ENCODE measurements around the gene ACD. TPM values are rescaled to one million over a fixed set of nuclear protein-coding genes. Genes with fewer than 3 reads are reported as not detected.

ACD gene
- total RNA-seq, 1 experiment from 2014 or later = 44.0 TPM

DNA sequence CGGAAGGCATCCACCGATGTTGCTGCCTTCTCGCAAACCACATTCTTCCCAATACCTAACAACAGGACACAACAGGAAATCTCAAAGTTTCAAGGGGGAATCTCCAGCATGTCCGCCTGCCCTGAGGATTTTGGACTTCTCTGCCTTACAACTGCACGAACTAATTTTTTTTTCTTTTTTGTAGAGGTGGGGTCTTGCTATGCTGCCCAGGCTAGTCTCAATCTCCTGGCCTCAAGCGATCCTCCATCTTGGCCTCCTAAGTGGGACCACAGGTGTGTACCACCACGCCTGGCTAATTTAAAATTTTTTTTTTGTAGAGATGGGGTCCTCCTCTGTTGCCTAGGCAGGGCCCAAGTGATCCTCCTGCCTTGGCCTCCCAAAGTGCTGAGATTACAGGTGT lies 15.9 kb upstream of the ACD start:
- no peak for TF ChIP-seq CTCF (IDR thresholded peaks at IDR 0.05; ENCODE audit: unreplicated experiment)
- no TSS peak for BruUV-seq (replicated peaks)
- Mint-ChIP-seq H3K9me3 (ENCODE audit: low read depth, unreplicated experiment) (no peaks in the 10 kb centered on the region), H3K4me1 (ENCODE audit: low read depth, unreplicated experiment) (peaks cover 13% of the 10 kb centered on the region), H3K27me3 (ENCODE audit: unreplicated experiment) (no peaks in the 10 kb centered on the region), H3K27ac (ENCODE audit: unreplicated experiment) (no peak overlapping the region), H3K4me3 (ENCODE audit: low read depth, unreplicated experiment) (no peak overlapping the region), H3K36me3 (ENCODE audit: insufficient read depth, unreplicated experiment) (peaks cover 19% of the 10 kb centered on the region)
- intact Hi-C loops (cut with micrococcal nuclease; ENCODE audit: unreplicated experiment) = no loop called here
- no peak for DNase-seq
- CTCF ChIA-PET = interaction anchor here (0.5 kb wide), 1 partner anchor 95 kb away, joined by 3 read pairs; no protein-coding TSS in a partner anchor

GRCh38 chr16:67675579-67675935 lies 15.5 kb upstream of the ACD start:
- peaks cover 19% of the 10 kb centered on the region for H3K36me3 Mint-ChIP-seq (ENCODE audit: insufficient read depth, unreplicated experiment)
- TF ChIP-seq CTCF (IDR thresholded peaks at IDR 0.05; ENCODE audit: unreplicated experiment) = no peak
- no peak for DNase-seq
- H3K27ac Mint-ChIP-seq (ENCODE audit: unreplicated experiment) = no peak overlapping the region
- no peaks in the 10 kb centered on the region for H3K27me3 Mint-ChIP-seq (ENCODE audit: unreplicated experiment)
- intact Hi-C loops (cut with micrococcal nuclease; ENCODE audit: unreplicated experiment) = no loop called here
- no peaks in the 10 kb centered on the region for H3K9me3 Mint-ChIP-seq (ENCODE audit: low read depth, unreplicated experiment)
- no peak overlapping the region for H3K4me3 Mint-ChIP-seq (ENCODE audit: low read depth, unreplicated experiment)
- CTCF ChIA-PET = interaction anchor here (0.5 kb wide), 1 partner anchor 96 kb away, joined by 3 read pairs; no protein-coding TSS in a partner anchor
- no TSS peak for BruUV-seq (replicated peaks)
- peaks cover 13% of the 10 kb centered on the region for H3K4me1 Mint-ChIP-seq (ENCODE audit: low read depth, unreplicated experiment)

DNA sequence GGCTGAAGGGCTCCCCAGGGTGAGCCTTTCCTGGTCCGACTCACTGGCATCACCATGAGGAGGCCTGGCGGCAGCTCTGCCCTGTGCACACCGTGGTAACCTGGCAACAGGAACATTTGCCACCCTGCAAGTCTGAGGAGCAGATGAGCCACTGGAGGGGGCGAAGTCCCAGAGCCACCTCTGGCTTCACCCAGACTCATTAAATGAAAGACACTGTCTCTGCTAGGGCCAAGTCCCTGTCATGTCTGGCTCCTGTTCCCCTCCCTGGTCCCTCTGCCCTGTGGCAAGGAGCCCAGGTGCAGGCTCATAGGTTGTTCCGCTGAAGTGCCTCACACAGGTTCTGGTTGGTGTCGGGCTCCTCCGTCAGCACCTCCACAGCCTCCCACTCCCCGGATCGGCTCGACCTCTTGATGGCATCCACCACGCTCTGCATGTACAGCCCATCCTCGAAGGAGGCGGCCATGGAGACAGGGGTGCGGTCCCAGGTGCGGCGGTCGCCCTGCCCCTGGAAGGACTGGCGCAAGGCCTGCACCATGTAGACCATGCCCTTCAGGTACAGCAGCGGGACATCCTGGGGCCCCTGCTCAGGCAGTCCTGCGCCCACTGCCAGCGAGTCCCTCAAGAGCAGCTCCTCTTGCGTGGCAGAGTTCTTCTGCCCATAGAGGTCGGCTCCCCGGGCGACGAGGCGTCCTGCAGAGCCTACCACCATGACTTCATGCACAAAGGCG lies 15.0 kb upstream of the ACD start:
- BruUV-seq (replicated peaks) = no TSS peak
- no peaks in the 10 kb centered on the region for H3K27me3 Mint-ChIP-seq (ENCODE audit: unreplicated experiment)
- no peak for TF ChIP-seq CTCF (IDR thresholded peaks at IDR 0.05; ENCODE audit: unreplicated experiment)
- intact Hi-C loops (cut with micrococcal nuclease; ENCODE audit: unreplicated experiment) = no loop called here
- H3K9me3 Mint-ChIP-seq (ENCODE audit: low read depth, unreplicated experiment) = no peaks in the 10 kb centered on the region
- no peak overlapping the region for H3K4me3 Mint-ChIP-seq (ENCODE audit: low read depth, unreplicated experiment)
- no peak overlapping the region for H3K27ac Mint-ChIP-seq (ENCODE audit: unreplicated experiment)
- CTCF ChIA-PET = no interaction called here
- peaks cover 19% of the 10 kb centered on the region for H3K36me3 Mint-ChIP-seq (ENCODE audit: insufficient read depth, unreplicated experiment)
- H3K4me1 Mint-ChIP-seq (ENCODE audit: low read depth, unreplicated experiment) = peaks cover 13% of the 10 kb centered on the region
- no peak for DNase-seq

GRCh38 chr16:67673712-67674580 lies 13.9 kb upstream of the ACD start:
- H3K4me1 Mint-ChIP-seq (ENCODE audit: low read depth, unreplicated experiment) = peaks cover 13% of the 10 kb centered on the region
- intact Hi-C loops (cut with micrococcal nuclease; ENCODE audit: unreplicated experiment) = loop anchor here (2.0 kb wide), 1 partner anchor 255 kb away; no protein-coding TSS in a partner anchor
- no peak overlapping the region for H3K4me3 Mint-ChIP-seq (ENCODE audit: low read depth, unreplicated experiment)
- H3K27me3 Mint-ChIP-seq (ENCODE audit: unreplicated experiment) = no peaks in the 10 kb centered on the region
- BruUV-seq (replicated peaks) = no TSS peak
- no peaks in the 10 kb centered on the region for H3K9me3 Mint-ChIP-seq (ENCODE audit: low read depth, unreplicated experiment)
- DNase-seq = peak; percentile 42
- CTCF ChIA-PET = interaction anchor here (0.6 to 1.8 kb wide), 4 partner anchors 51 to 441 kb away, joined by 3 to 10 read pairs (median 6); no protein-coding TSS in a partner anchor
- no peak for TF ChIP-seq CTCF (IDR thresholded peaks at IDR 0.05; ENCODE audit: unreplicated experiment)
- peak overlapping the region; percentile 28 for H3K27ac Mint-ChIP-seq (ENCODE audit: unreplicated experiment)
- H3K36me3 Mint-ChIP-seq (ENCODE audit: insufficient read depth, unreplicated experiment) = peaks cover 19% of the 10 kb centered on the region

Measured in Calu3 (cell line).